ENCODE measurements around the gene RPL35A.

GRCh38 chr3:197942956-197943556 lies 6.9 kb upstream of the RPL35A start:
- peak; percentile 56 to 68 (median 60) for TF ChIP-seq CTCF (IDR thresholded peaks at IDR 0.05)
- no peak for TF ChIP-seq POLR2A (IDR thresholded peaks at IDR 0.05)
- TF ChIP-seq POLR2AphosphoS5 (IDR thresholded peaks at IDR 0.05): no peak
